Measurements from ENCODE around the gene RASSF4.

The RASSF4 gene

GRCh38 chr10:44977287-44978212 lies 17.9 kb downstream of the RASSF4 start:
- no peak for DNase-seq

GRCh38 chr10:44978213-44978569 lies 18.6 kb downstream of the RASSF4 start:
- DNase-seq = no peak

GRCh38 chr10:44978570-44979280 lies 19.1 kb downstream of the RASSF4 start, which contains the start of gene DEPP1:
Gene DEPP1, minus strand, starts transcription at chr10:44978809. Its CDS starts 779 bp downstream, at chr10:44978030.
- DNase-seq = no peak

- no peak for DNase-seq
These were observed 19.9 kb downstream of the RASSF4 start for GRCh38 chr10:44979281-44980191.

GRCh38 chr10:44980309-44981171 lies 20.9 kb downstream of the RASSF4 start:
- DNase-seq = no peak

- no peak for DNase-seq
These were observed 21.8 kb downstream of the RASSF4 start for GRCh38 chr10:44981172-44982113.

GRCh38 chr10:44982114-44982460 lies 22.5 kb downstream of the RASSF4 start:
- no peak for DNase-seq

- no peak for DNase-seq
These were observed 22.9 kb downstream of the RASSF4 start for GRCh38 chr10:44982496-44982895.

GRCh38 chr10:44983066-44983894 lies 23.7 kb downstream of the RASSF4 start:
- no peak for DNase-seq

GRCh38 chr10:44983895-44984278 lies 24.3 kb downstream of the RASSF4 start:
- DNase-seq = no peak

GRCh38 chr10:44984671-44985101 lies 25.1 kb downstream of the RASSF4 start:
- no peak for DNase-seq

GRCh38 chr10:44985175-44985681 lies 25.6 kb downstream of the RASSF4 start:
- DNase-seq = no peak

- no peak for DNase-seq
These were observed 26.6 kb downstream of the RASSF4 start for GRCh38 chr10:44986179-44986578.

GRCh38 chr10:44986670-44987069 lies 27.1 kb downstream of the RASSF4 start:
- no peak for DNase-seq

- no peak for DNase-seq
These were observed 29.5 kb downstream of the RASSF4 start for GRCh38 chr10:44988957-44989585.

- DNase-seq = no peak
These were observed 30.1 kb downstream of the RASSF4 start for GRCh38 chr10:44989597-44990301.

- no peak for DNase-seq
These were observed 30.7 kb downstream of the RASSF4 start for GRCh38 chr10:44990302-44990655.

GRCh38 chr10:44990965-44991364 lies 31.4 kb downstream of the RASSF4 start:
- DNase-seq = no peak

GRCh38 chr10:44991571-44991970 lies 32.0 kb downstream of the RASSF4 start:
- DNase-seq = no peak
